SK-N-MC (cell line): Measurements from ENCODE around the gene CCL1.

Experiments
- EZH2 ChIP-seq: fragments of 200-600 bp; sonication (generic); IDR thresholded peaks from one replicate; pipeline ENCODE4 v1.6.1; 2017; ENCODE audit warnings: antibody characterized with exemption
- POLR2AphosphoS5 ChIP-seq: IDR thresholded peaks from 2 replicates; pipeline ENCODE4 v1.6.1; 2012; ENCODE audit warnings: mild to moderate bottlenecking, low read depth, low read length, borderline replicate concordance

DNA sequence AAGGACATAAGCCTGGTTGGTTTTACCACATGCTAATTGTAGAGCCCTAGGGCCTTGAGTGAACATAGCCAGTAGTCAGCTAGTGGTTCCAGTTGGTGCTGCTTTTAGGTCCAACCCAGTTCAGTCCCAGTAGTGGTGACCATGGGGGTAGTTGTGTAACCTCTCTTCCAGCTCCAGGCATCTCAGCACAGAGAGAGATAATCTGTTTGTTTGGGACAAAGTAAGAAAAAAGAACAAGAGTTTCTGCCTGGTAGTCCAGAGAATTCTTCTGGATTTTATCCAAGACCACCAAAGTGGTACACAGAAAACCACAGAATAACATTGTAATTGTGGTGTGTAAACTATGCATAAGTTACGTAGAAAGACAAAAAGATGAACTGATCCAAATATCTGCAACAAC, 11.9 kb downstream of the CCL1 start:
- TF ChIP-seq EZH2 (no peak), POLR2AphosphoS5 (no peak)
